GM21529 (cell line): ENCODE data around the gene KLK8.

ENCODE experiments used
- ATAC-seq: cut with Tn5 transposase; IDR thresholded peaks from one replicate; pipeline ENCODE4 v1.9.1; 2021; ENCODE audit not compliant: unreplicated experiment

Gene KLK8

GRCh38 chr19:51001515-51001914 is at the start of gene KLK8:
Gene KLK8, minus strand, starts transcription at chr19:51001604. Its CDS starts 437 bp downstream, at chr19:51001167.
- ATAC-seq: no peak

GRCh38 chr19:51047031-51047335 is 45.6 kb upstream of the KLK8 start:
- no peak for ATAC-seq

DNA sequence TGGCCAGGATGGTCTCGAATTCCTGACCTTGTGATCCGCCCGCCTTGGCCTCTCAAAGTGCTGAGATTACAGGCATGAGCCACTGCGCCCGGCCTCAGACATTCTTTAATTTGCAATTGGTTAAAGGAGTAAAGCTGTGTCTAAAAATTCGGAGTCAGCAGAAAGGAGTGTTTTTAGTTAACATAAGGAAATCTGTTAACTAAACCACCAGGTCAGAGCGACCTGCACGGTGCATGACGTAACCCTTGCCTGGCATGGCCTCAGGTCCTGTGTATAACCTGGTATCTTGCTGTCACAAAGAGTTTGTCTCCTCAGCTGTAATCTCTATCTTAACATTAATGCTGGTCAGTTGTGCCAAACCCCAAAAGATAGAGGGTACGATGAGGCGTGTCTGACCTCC is 42.9 kb upstream of the KLK8 start:
- ATAC-seq: no peak

GRCh38 chr19:51043497-51043896 is 42.1 kb upstream of the KLK8 start:
- no peak for ATAC-seq

GRCh38 chr19:51040151-51040550 is 38.7 kb upstream of the KLK8 start:
- no peak for ATAC-seq

- no peak for ATAC-seq
These were observed 35.1 kb upstream of the KLK8 start for GRCh38 chr19:51036519-51036918.

DNA sequence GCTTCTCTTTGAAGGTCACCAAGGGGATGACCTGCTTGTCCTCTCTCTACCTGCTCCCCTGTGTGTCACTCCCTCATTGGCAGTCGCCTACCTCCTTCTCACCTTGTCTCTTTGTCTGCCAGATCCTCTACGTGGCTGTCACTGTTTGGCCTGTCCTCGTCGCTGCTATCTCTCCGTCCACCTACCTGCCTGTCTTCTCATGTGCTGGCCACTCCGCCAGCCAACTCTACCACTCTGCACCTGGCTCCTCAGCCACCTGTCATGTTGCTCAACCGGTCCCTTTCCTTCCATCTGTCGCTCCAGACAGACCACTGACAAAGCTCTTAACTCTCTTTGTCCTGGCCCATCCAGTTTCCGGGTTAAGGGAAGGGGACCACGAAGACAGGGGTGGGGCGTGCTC is 33.3 kb upstream of the KLK8 start, which contains the start of gene KLK12:
Gene KLK12, minus strand, starts transcription at position 299 of the 400 bp plus-strand sequence. CDS start 381 bp downstream, outside the sequence.
- no peak for ATAC-seq

- ATAC-seq: no peak
These were observed 30.4 kb upstream of the KLK8 start for GRCh38 chr19:51031880-51032225.

- no peak for ATAC-seq
These were observed 29.9 kb upstream of the KLK8 start for GRCh38 chr19:51031220-51031879.

- no peak for ATAC-seq
These were observed 29.2 kb upstream of the KLK8 start for GRCh38 chr19:51030631-51031030.

GRCh38 chr19:51029718-51030117 is 28.3 kb upstream of the KLK8 start:
- no peak for ATAC-seq

DNA sequence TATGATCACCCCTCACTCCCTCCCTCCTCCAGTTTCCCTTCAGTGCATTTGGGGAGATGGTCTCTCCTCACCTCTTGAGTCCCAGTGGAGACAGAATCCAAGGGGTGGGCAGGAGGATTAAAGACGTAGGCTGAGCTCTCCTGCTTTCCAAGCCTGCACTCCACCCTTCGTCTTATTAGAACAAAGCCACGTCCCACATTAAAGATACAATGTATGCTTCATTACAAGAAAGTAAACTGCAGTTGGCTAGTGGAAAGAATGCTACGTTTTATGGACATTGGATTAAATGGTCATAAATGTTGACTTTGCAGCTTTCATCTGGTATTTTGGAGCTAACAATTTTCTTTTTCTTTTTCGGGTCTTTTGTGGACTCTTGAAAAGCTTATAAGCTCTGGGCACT is 26.5 kb upstream of the KLK8 start:
- ATAC-seq: no peak

- no peak for ATAC-seq
These were observed 25.9 kb upstream of the KLK8 start for GRCh38 chr19:51027126-51027806.

DNA sequence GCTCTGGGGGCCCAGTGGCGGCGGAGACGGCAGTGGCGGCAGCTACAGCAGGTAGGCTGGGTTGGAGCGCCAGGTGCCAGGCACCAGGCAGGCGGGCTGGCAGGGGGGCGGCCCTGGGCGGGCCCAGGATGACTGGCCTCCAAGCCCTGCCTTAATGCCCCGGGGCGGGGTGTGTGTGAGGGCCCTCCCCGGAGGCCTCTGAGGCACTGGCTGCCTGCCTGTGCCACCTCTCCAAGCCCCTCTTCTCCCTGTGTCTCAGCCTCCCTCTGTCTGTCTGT is 25.1 kb upstream of the KLK8 start, which contains the start of gene KLK11:
Gene KLK11, minus strand, starts transcription at position 63 of the 278 bp plus-strand sequence. CDS start 985 bp downstream, outside the sequence.
- no peak for ATAC-seq

DNA sequence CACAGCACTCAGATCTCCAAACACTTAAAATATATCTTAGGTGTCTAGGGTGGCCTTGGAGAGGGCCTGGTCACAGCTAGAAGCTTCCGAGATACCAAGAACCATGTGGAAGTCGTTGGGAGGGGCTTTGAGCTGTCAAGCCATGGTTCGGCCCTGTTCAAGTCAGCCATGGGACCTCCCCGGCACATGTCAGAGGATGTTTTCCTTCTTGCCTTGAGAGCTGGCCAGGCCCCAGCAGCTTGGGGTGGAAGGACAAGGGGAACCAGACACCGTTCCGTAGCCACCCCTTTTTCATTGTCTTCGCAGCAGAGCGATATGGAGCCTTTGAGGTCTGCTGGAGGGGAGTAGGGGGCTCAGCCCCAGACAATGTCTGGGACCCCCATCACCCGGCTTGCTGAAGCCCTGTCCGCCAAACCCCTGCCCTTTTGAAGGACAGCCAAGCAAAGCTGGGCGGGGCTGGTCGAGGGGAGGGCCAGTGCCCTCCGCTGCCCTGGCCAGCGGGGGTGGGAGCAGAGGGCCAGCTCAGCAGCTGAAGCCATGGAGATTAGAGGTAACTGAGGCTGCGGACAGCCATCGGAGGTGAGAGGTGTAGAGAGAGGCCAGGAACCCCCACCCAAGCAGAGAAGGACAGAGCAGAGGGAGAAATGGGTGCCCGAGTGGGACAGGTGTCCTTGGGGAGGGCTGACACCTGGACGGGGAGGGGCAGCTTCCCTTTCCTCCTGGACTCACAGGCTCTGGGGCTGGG is 24.6 kb upstream of the KLK8 start:
- ATAC-seq: no peak

GRCh38 chr19:51025401-51025800 is 24.0 kb upstream of the KLK8 start:
- ATAC-seq: no peak

GRCh38 chr19:51024924-51025323 is 23.5 kb upstream of the KLK8 start:
- ATAC-seq: no peak

DNA sequence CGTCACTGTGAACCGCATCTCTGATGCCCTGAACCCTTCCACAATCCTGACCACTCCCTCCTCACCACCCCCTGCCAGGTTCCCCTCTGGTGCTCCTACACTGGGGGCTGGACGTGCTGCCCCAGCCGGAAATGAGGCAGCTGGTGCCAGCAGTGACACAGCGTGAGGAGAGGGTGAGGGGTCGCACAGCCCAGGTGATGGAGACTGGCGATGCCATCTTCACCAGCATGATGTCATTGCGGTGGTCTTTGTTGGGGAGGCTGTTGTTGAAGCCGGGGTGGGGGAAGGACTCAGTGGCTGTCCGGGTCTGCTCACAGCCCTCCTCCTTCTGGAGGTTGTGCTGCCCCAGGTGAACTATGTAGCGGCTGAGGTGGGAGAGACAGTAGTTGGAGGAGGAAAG is 22.5 kb upstream of the KLK8 start:
- ATAC-seq: no peak

GRCh38 chr19:51022526-51022925 is 21.1 kb upstream of the KLK8 start:
- no peak for ATAC-seq

DNA sequence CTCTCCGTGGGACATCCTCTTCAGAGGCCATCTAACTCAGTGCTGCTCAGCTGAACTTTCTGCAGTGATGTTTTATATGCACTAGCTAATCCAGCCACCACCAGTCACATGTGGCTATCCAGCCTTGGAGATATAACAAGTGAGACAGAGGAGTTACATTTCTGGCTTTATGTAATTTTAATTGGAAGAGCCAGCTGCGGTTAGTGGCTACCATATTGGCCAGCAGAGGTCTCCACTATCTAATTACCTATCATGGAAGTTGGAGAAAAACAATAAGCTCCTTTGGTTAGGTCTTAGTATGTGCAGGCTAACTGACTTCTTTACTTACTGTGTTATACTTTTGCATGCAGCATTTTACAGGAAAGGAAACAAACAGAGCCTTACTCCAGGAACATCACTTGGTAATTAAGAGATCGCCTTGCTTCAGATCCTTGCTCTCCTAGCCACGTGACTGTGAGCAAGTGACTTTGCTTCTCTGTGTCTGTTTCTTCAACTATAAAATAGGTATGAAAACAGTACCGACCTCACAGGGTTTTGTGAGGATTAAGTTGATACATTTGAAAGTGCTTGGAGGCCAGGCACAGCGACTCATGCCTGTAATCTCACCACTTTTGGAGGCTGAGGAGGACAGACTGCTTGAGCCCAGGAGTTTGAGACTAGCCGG is 19.7 kb upstream of the KLK8 start:
- ATAC-seq: no peak

DNA sequence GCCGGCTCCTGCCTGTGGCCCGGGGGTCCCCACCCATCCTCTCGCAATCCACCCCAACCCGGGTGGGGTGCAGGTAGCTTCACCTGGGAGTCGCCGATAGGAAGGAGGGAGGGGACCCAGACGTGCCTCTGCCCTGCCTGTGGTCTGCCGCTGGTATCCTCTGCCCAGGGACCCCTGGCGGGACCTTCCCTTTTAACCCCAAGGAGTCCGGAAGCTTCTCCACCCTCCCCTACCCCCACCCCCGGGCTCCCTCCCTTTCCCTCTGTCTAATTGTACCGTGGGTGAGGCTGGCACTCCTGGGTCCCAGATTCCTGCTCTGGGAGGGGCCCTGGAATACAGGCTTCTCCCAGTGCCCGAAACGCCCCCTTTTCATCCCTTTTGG is 18.1 kb upstream of the KLK8 start, which contains the start of gene KLK10:
Gene KLK10, minus strand, starts transcription at position 166 of the 382 bp plus-strand sequence. CDS start 579 bp downstream, outside the sequence.
- ATAC-seq: no peak
